Measurements from ENCODE around the gene ATP6V0D1.
A peak's percentile ranks its signal among the peaks of the same experiment; 100 is the strongest.

The ATP6V0D1 gene

DNA sequence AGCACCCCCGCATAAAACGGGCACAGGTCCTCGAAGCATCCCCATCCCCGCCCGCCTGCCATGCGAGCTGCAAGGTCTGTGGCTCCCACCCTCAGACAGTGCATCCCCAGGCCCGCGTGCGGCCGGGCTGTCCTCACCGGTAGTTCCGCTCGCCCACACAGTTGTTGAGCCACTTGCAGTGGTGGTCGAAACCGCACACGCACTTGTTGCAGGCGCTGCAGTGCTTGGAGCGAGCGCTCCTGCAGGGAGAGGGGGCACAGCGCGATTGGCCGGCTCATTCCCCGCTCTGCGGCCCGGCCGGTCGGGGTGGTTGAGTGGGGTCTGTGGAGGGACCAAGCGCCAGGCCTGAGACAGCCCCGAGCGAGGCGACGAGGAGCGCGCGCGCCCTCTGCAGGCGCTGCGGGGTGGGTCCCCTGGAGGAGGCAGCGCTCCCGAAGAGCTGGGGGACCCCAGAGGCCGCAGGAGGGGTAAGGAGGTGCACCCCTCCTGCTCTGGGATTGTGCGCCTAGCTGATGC, 81.7 kb downstream of the ATP6V0D1 start:
- Mint-ChIP-seq H3K27ac (no peak overlapping the region), H3K9me3 (no peaks in the 10 kb centered on the region), H3K27me3 (ENCODE audit: low read depth, poor library complexity) (peaks cover 19% of the 10 kb centered on the region), H3K36me3 (ENCODE audit: low read depth) (no peaks in the 10 kb centered on the region), H3K4me1 (peaks cover 61% of the 10 kb centered on the region), H3K4me3 (no peak overlapping the region)
- peak; percentile 87 for DNase-seq
- TF ChIP-seq CTCF (IDR thresholded peaks at IDR 0.05): peak; percentile 81

DNA sequence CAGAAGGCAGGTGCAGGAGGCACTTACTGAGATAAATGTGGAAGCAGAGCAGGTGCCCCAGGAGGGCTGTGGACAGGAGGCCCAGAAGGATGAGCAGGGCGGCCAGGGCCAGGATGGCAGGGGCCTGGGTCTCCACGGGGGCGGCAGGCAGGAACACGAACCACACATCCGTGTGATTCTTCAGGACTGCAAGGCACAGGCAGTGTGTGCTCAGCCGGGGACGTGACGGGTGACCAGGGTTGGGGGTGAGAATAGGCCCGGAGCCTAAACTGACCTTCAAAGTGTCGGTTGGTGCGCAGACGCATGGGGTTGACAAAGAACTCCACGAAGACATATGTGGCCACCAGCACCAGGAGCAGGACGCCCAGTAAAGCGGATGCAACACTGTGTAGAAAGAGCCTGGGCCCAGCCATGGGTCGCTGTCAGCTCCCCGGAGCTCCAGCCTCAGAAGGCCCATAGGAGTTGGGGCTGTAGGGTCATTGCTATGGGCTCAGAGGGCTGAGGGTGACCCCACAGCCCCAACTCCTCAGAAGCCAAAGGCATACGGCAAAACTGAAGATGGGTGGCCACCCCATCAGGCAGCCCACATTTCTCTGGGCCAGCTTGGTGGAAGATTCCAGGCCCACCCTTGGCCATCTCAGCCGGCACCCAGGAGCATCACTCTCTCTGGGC, 82.3 kb downstream of the ATP6V0D1 start:
- Mint-ChIP-seq H3K27me3 (ENCODE audit: low read depth, poor library complexity) (peaks cover 24% of the 10 kb centered on the region), H3K4me1 (peaks cover 61% of the 10 kb centered on the region), H3K36me3 (ENCODE audit: low read depth) (no peaks in the 10 kb centered on the region), H3K4me3 (no peak overlapping the region), H3K27ac (no peak overlapping the region), H3K9me3 (no peaks in the 10 kb centered on the region)
- DNase-seq: no peak
- no peak for TF ChIP-seq CTCF (IDR thresholded peaks at IDR 0.05)

GRCh38 chr16:67397812-67398545, 83.0 kb downstream of the ATP6V0D1 start:
- Mint-ChIP-seq H3K36me3 (ENCODE audit: low read depth) (no peaks in the 10 kb centered on the region), H3K27me3 (ENCODE audit: low read depth, poor library complexity) (peaks cover 27% of the 10 kb centered on the region), H3K27ac (no peak overlapping the region), H3K4me1 (peaks cover 57% of the 10 kb centered on the region), H3K9me3 (no peaks in the 10 kb centered on the region), H3K4me3 (no peak overlapping the region)
- TF ChIP-seq CTCF (IDR thresholded peaks at IDR 0.05): no peak
- no peak for DNase-seq

- Mint-ChIP-seq H3K9me3 (no peaks in the 10 kb centered on the region), H3K27ac (peak overlapping the region; percentile 75), H3K4me3 (peak overlapping the region; percentile 18), H3K36me3 (ENCODE audit: low read depth) (no peaks in the 10 kb centered on the region), H3K27me3 (ENCODE audit: low read depth, poor library complexity) (peaks cover 31% of the 10 kb centered on the region), H3K4me1 (peaks cover 58% of the 10 kb centered on the region)
- DNase-seq: peak; percentile 62
- no peak for TF ChIP-seq CTCF (IDR thresholded peaks at IDR 0.05)
These were observed 83.7 kb downstream of the ATP6V0D1 start for GRCh38 chr16:67397036-67397801.

GRCh38 chr16:67396159-67397035, 84.6 kb downstream of the ATP6V0D1 start:
- Mint-ChIP-seq H3K27me3 (ENCODE audit: low read depth, poor library complexity) (peaks cover 33% of the 10 kb centered on the region), H3K36me3 (ENCODE audit: low read depth) (no peaks in the 10 kb centered on the region), H3K4me3 (peak overlapping the region; percentile 34), H3K27ac (peak overlapping the region; percentile 80), H3K4me1 (peaks cover 60% of the 10 kb centered on the region), H3K9me3 (no peaks in the 10 kb centered on the region)
- TF ChIP-seq CTCF (IDR thresholded peaks at IDR 0.05): no peak
- peak; percentile 84 for DNase-seq

Measured in nephron progenitor cell (in vitro differentiated cells).